OCI-LY7 (cell line): Measurements from ENCODE around the gene HOXD8. TPM values are rescaled to one million over a fixed set of nuclear protein-coding genes. Genes with fewer than 3 reads are reported as not detected.

ENCODE experiments used
- BruUV-seq: library from RNA; stranded (reverse); fragments of 400-500 nt; replicated peaks from 2 replicates; lab custom pipeline; 2021; lab: Mats Ljungman, UMichigan
- CTCF ChIA-PET: fragments of 300-600 bp; sonication (Branson Sonifier 250); formaldehyde crosslinking; loops from one replicate; lab custom pipeline; 2022; ENCODE audit warnings: antibody characterized with exemption; ENCODE audit not compliant: unreplicated experiment; lab: Charles Lee
- POLR2A ChIA-PET: fragments of 300-600 bp; sonication (Branson Sonifier 250); formaldehyde crosslinking; loops from one replicate; lab custom pipeline; 2022; ENCODE audit warnings: antibody characterized with exemption; lab: Charles Lee
- DNase-seq: peaks from one replicate; pipeline ENCODE4 v3.0.0-alpha.2; 2015; ENCODE audit warnings: low spot score
- H2AFZ ChIP-seq: fragments of 200-600 bp; sonication (generic), shearing (Covaris generic); 2 replicates; pipeline ENCODE4 v1.6.1; 2014; ENCODE audit warnings: mild to moderate bottlenecking, antibody characterized with exemption, low read length, moderate library complexity
- H3K27ac ChIP-seq: fragments of 200-600 bp; sonication (generic); 2 replicates; pipeline ENCODE4 v1.5.1; 2014; ENCODE audit warnings: mixed run types, low read depth, mild to moderate bottlenecking, moderate library complexity, low read length, inconsistent platforms; ENCODE audit not compliant: poor library complexity, severe bottlenecking
- H3K36me3 ChIP-seq: fragments of 200-600 bp; sonication (generic); 2 replicates; pipeline ENCODE4 v1.6.1; 2014; ENCODE audit warnings: mild to moderate bottlenecking, antibody characterized with exemption, low read length, moderate library complexity, mixed read lengths; ENCODE audit not compliant: insufficient read depth
- H3K4me1 ChIP-seq: fragments of 200-600 bp; sonication (generic); 2 replicates; pipeline ENCODE4 v1.5.1; 2014; ENCODE audit warnings: mild to moderate bottlenecking, low read length; ENCODE audit not compliant: insufficient read depth, poor library complexity, severe bottlenecking
- H3K4me2 ChIP-seq: fragments of 200-600 bp; sonication (generic); 2 replicates; pipeline ENCODE4 v1.6.1; 2014; ENCODE audit warnings: mild to moderate bottlenecking, low read length
- H3K4me3 ChIP-seq: fragments of 200-600 bp; sonication (generic); 2 replicates; pipeline ENCODE4 v1.5.1; 2014; ENCODE audit warnings: mild to moderate bottlenecking, low read depth, low read length; ENCODE audit not compliant: poor library complexity, severe bottlenecking
- H3K79me2 ChIP-seq: fragments of 200-600 bp; sonication (generic); 2 replicates; pipeline ENCODE4 v1.6.1; 2016; ENCODE audit warnings: low read depth, mild to moderate bottlenecking, low read length, moderate library complexity, mixed read lengths; ENCODE audit not compliant: insufficient read depth
- H3K9me2 ChIP-seq: fragments of 200-600 bp; sonication (generic); 2 replicates; pipeline ENCODE4 v1.6.1; 2016; ENCODE audit warnings: mild to moderate bottlenecking, low read length, mixed read lengths; ENCODE audit not compliant: insufficient read depth
- H3K9me3 ChIP-seq: fragments of 200-600 bp; sonication (generic); 2 replicates; pipeline ENCODE4 v1.6.1; 2014; ENCODE audit warnings: mild to moderate bottlenecking, mixed run types, low read length, mixed read lengths
- H4K20me1 ChIP-seq: fragments of 200-600 bp; sonication (generic); 2 replicates; pipeline ENCODE4 v1.6.1; 2014; ENCODE audit warnings: mild to moderate bottlenecking, antibody characterized with exemption, low read length, moderate library complexity, mixed read lengths; ENCODE audit not compliant: insufficient read depth
- CTCF ChIP-seq: fragments of 200-600 bp; sonication (generic); conservative IDR thresholded peaks from 2 replicates; pipeline ENCODE4 v1.5.1; 2014; ENCODE audit warnings: mild to moderate bottlenecking, antibody characterized with exemption, low read length, moderate library complexity, mixed read lengths
- EZH2phosphoT487 ChIP-seq: fragments of 200-600 bp; sonication (generic); IDR thresholded peaks from 2 replicates; pipeline ENCODE4 v1.6.1; 2018; ENCODE audit warnings: low read depth, borderline replicate concordance, mild to moderate bottlenecking, mixed run types, antibody characterized with exemption, low read length, moderate library complexity, mixed read lengths
- intact Hi-C: fragments of 100-400 bp; cut with micrococcal nuclease; formaldehyde crosslinking; loops from one replicate; pipeline ENCODE4 v1.10.0; 2022; ENCODE audit not compliant: unreplicated experiment
- total RNA-seq, 2 experiments: library from RNA; depleted of rRNA in 1 of 2; stranded (reverse); fragments of >200 nt in 1 of 2; shearing (Covaris generic) in 1 of 2; gene quantifications; 2 replicates each; pipeline ENCODE4 v1.2.3, GENCODE V29; 2014 to 2022

Gene HOXD8
- total RNA-seq, 2 experiments from 2014 or later: not detected

- Histone ChIP-seq H3K9me3 (no peaks in the 10 kb centered on the region), H3K9me2 (no peaks in the 10 kb centered on the region), H2AFZ (no peak overlapping the region), H3K4me1 (no peaks in the 10 kb centered on the region), H3K79me2 (no peaks in the 10 kb centered on the region), H3K27ac (no peak overlapping the region), H3K4me3 (no peak overlapping the region), H4K20me1 (no peaks in the 10 kb centered on the region), H3K4me2 (no peak overlapping the region), H3K36me3 (no peaks in the 10 kb centered on the region)
- ChIA-PET POLR2A (interaction anchor here (0.6 to 0.7 kb wide), 4 partner anchors 28 to 1000 kb away, joined by 3 to 5 read pairs (median 4); no protein-coding TSS in a partner anchor), CTCF (no interaction called here)
- no TSS peak for BruUV-seq
- DNase-seq: no peak
- TF ChIP-seq EZH2phosphoT487 (no peak), CTCF (no peak)
- intact Hi-C loops: no loop called here
Measured at GRCh38 chr2:176173567-176174381, 44.3 kb downstream of the HOXD8 start.

- Histone ChIP-seq H2AFZ (no peak overlapping the region), H3K4me1 (no peaks in the 10 kb centered on the region), H3K4me3 (no peak overlapping the region), H3K9me2 (no peaks in the 10 kb centered on the region), H3K36me3 (no peaks in the 10 kb centered on the region), H4K20me1 (no peaks in the 10 kb centered on the region), H3K9me3 (no peaks in the 10 kb centered on the region), H3K4me2 (no peak overlapping the region), H3K79me2 (no peaks in the 10 kb centered on the region), H3K27ac (no peak overlapping the region)
- ChIA-PET POLR2A (interaction anchor here (0.6 kb wide), 3 partner anchors 103 to 999 kb away, joined by 3 to 5 read pairs (median 5); no protein-coding TSS in a partner anchor), CTCF (no interaction called here)
- intact Hi-C loops: no loop called here
- TF ChIP-seq CTCF: no peak
- no peak for TF ChIP-seq EZH2phosphoT487
- no TSS peak for BruUV-seq
- DNase-seq: no peak
Measured at GRCh38 chr2:176174382-176174823, 44.9 kb downstream of the HOXD8 start.
